Neural crest cell (in vitro differentiated cells): Measurements from ENCODE around the gene ICAM2. TPM values are rescaled to one million over a fixed set of nuclear protein-coding genes. Genes with fewer than 3 reads are reported as not detected.

ENCODE experiments used
- DNase-seq: peaks from one replicate; pipeline ENCODE4 v3.0.0; 2021; ENCODE audit warnings: low read depth, mixed read lengths, low spot score
- H3K27ac Mint-ChIP-seq: one replicate; pipeline ENCODE4 v1.8.0; 2021; ENCODE audit warnings: mild to moderate bottlenecking, mixed read lengths; ENCODE audit not compliant: unreplicated experiment
- H3K27me3 Mint-ChIP-seq: 2 replicates; pipeline ENCODE4 v1.8.0; 2021; ENCODE audit warnings: low read depth, mild to moderate bottlenecking, mixed read lengths
- H3K36me3 Mint-ChIP-seq: 2 replicates; pipeline ENCODE4 v1.8.0; 2021; ENCODE audit warnings: low read depth, mild to moderate bottlenecking, mixed read lengths
- H3K4me1 Mint-ChIP-seq: 2 replicates; pipeline ENCODE4 v1.8.0; 2021; ENCODE audit warnings: mixed read lengths
- H3K4me3 Mint-ChIP-seq: one replicate; pipeline ENCODE4 v1.8.0; 2021; ENCODE audit warnings: mild to moderate bottlenecking, mixed read lengths
- H3K9me3 Mint-ChIP-seq: 2 replicates; pipeline ENCODE4 v1.8.0; 2021; ENCODE audit warnings: mixed read lengths
- CTCF ChIP-seq: fragments of 200-600 bp; sonication (generic); conservative IDR thresholded peaks from 2 replicates; pipeline ENCODE4 v1.5.0; 2021; ENCODE audit warnings: antibody characterized with exemption, mild to moderate bottlenecking
- total RNA-seq: library from RNA; stranded (reverse); gene quantifications from 2 replicates; pipeline ENCODE4 v1.2.1, GENCODE V29; 2021

The ICAM2 gene
- total RNA-seq, 1 donor from 2014 or later: not detected

DNA sequence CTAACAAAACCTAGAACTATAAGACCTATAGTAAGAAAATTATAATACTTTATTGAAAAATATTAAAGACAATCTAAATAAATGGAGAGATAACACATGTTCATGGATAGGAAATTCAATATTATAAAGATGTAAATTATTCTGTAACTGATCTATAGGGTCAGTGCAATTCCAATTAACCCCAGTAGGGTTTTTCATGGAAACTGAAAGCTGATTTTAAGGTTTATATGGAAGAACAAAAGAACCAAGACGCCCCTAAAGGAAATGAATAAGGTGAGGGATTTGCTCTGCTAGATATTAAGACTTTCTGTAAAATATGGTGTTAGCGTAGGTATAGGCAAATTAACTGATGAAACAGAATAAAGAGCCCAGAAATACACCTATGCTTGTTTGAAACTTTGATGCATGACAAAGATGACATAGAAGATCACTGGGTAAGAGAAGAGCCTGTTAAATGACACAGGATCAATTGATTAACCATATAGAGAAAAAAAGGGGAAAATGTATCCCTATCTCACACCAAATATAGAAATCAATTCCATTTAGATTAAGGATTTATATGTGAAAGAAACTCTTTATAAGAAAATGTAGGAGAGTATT, 3.0 kb downstream of the ICAM2 start:
- Mint-ChIP-seq H3K36me3 (no peaks in the 10 kb centered on the region), H3K4me3 (no peak overlapping the region), H3K9me3 (no peaks in the 10 kb centered on the region), H3K4me1 (peaks cover 8% of the 10 kb centered on the region), H3K27ac (no peak overlapping the region), H3K27me3 (peaks cover 2% of the 10 kb centered on the region)
- peak; percentile 54 for TF ChIP-seq CTCF
- DNase-seq: no peak

DNA sequence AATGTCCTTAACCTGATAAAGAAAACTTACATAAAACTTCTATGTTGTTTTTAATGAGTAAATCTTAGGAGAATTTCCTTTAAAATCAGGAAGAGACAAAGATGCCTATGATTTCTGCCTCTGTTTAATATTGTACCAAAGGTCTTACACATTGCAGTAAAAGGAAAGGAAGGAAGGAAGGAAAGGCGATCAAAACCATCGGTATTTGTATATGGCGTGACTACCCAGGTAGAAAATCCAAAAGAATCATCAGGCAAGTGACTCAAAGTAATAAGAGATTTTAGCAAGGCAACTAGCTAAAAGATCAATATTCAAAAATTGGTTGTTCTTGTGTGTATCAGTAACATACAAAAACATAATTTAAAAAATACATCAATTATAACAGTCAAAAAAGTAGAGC, 3.5 kb downstream of the ICAM2 start:
- H3K9me3 Mint-ChIP-seq: no peaks in the 10 kb centered on the region
- no peak overlapping the region for H3K4me3 Mint-ChIP-seq
- H3K27me3 Mint-ChIP-seq: peaks cover 2% of the 10 kb centered on the region
- TF ChIP-seq CTCF: no peak
- no peaks in the 10 kb centered on the region for H3K36me3 Mint-ChIP-seq
- H3K4me1 Mint-ChIP-seq: peaks cover 8% of the 10 kb centered on the region
- no peak for DNase-seq
- no peak overlapping the region for H3K27ac Mint-ChIP-seq

- H3K4me1 Mint-ChIP-seq: peaks cover 8% of the 10 kb centered on the region
- H3K9me3 Mint-ChIP-seq: no peaks in the 10 kb centered on the region
- DNase-seq: no peak
- peaks cover 2% of the 10 kb centered on the region for H3K27me3 Mint-ChIP-seq
- H3K4me3 Mint-ChIP-seq: no peak overlapping the region
- H3K36me3 Mint-ChIP-seq: no peaks in the 10 kb centered on the region
- no peak for TF ChIP-seq CTCF
- H3K27ac Mint-ChIP-seq: no peak overlapping the region
Measured at GRCh38 chr17:64016231-64016784, 4.1 kb downstream of the ICAM2 start.

- DNase-seq: no peak
- Mint-ChIP-seq H3K9me3 (no peaks in the 10 kb centered on the region), H3K27me3 (peaks cover 2% of the 10 kb centered on the region), H3K36me3 (no peaks in the 10 kb centered on the region), H3K4me1 (peaks cover 8% of the 10 kb centered on the region), H3K27ac (no peak overlapping the region), H3K4me3 (no peak overlapping the region)
- TF ChIP-seq CTCF: no peak
Measured at GRCh38 chr17:64015447-64015846, 5.0 kb downstream of the ICAM2 start.

GRCh38 chr17:64009571-64010402, 10.6 kb downstream of the ICAM2 start:
- Mint-ChIP-seq H3K27ac (no peak overlapping the region), H3K4me1 (peaks cover 17% of the 10 kb centered on the region), H3K9me3 (no peaks in the 10 kb centered on the region), H3K4me3 (no peak overlapping the region), H3K36me3 (no peaks in the 10 kb centered on the region), H3K27me3 (peaks cover 6% of the 10 kb centered on the region)
- DNase-seq: no peak
- no peak for TF ChIP-seq CTCF
